DMS79 (cell line): ENCODE measurements around the gene PAN2.
"Not testable (repeated sequence)": the region's sequence is repeated elsewhere in the genome, so short reads cannot be mapped to it uniquely, and the experiment has no call there.

Experiments
- DNase-seq: peaks from one replicate; lab custom pipeline; 2025; lab: John Stamatoyannopoulos, UW

PAN2 gene

GRCh38 chr12:56341616-56342015 is 7.8 kb upstream of the PAN2 start:
- no peak for DNase-seq

GRCh38 chr12:56339158-56339422 is 5.3 kb upstream of the PAN2 start:
- DNase-seq = no peak

- no peak for DNase-seq
Observed at GRCh38 chr12:56338308-56339157, 4.7 kb upstream of the PAN2 start, which contains the start of gene IL23A. Gene IL23A (plus strand): TSS chr12:56338884. CDS start chr12:56339045, 161 bp downstream.

GRCh38 chr12:56337753-56338251 is 4.0 kb upstream of the PAN2 start:
- no peak for DNase-seq

GRCh38 chr12:56336361-56337167 is 2.8 kb upstream of the PAN2 start:
- no peak for DNase-seq

GRCh38 chr12:56335527-56335926 is 1.7 kb upstream of the PAN2 start:
- not testable (repeated sequence) for DNase-seq

GRCh38 chr12:56334490-56334793 is 642 bp upstream of the PAN2 start:
- DNase-seq = no peak

GRCh38 chr12:56333197-56333678 is 562 bp downstream of the PAN2 start:
- DNase-seq = no peak

- no peak for DNase-seq
Observed at GRCh38 chr12:56332512-56333196, 1.1 kb downstream of the PAN2 start.

- DNase-seq = no peak
Observed at GRCh38 chr12:56330936-56331490, 2.8 kb downstream of the PAN2 start.

GRCh38 chr12:56326533-56326932 is 7.3 kb downstream of the PAN2 start:
- DNase-seq = no peak

GRCh38 chr12:56326126-56326525 is 7.7 kb downstream of the PAN2 start:
- DNase-seq = no peak

- DNase-seq = no peak
Observed at GRCh38 chr12:56324206-56324605, 9.6 kb downstream of the PAN2 start.

- DNase-seq = not testable (repeated sequence)
Observed at GRCh38 chr12:56321610-56322009, 12.2 kb downstream of the PAN2 start.

- no peak for DNase-seq
Observed at GRCh38 chr12:56321027-56321426, 12.8 kb downstream of the PAN2 start.

GRCh38 chr12:56317675-56318074 is 16.1 kb downstream of the PAN2 start:
- no peak for DNase-seq

- DNase-seq = peak; percentile 98
Observed at GRCh38 chr12:56315622-56316473, 18.0 kb downstream of the PAN2 start, which contains the start of gene CNPY2. Gene CNPY2 (minus strand): TSS chr12:56315988. CDS start chr12:56315217, 771 bp downstream.

- DNase-seq = no peak
Observed at GRCh38 chr12:56315249-56315621, 18.6 kb downstream of the PAN2 start.

- no peak for DNase-seq
Observed at GRCh38 chr12:56311003-56311402, 22.8 kb downstream of the PAN2 start.

GRCh38 chr12:56308714-56309113 is 25.1 kb downstream of the PAN2 start:
- no peak for DNase-seq
